GF-D8 (cell line): ENCODE measurements around the gene GALNT17.
"Not testable (repeated sequence)": the region's sequence is repeated elsewhere in the genome, so short reads cannot be mapped to it uniquely, and the experiment has no call there.

Source experiments
- DNase-seq: peaks from one replicate; lab custom pipeline; 2025; lab: John Stamatoyannopoulos, UW

The GALNT17 gene

GRCh38 chr7:71560354-71560995 lies 428.5 kb downstream of the GALNT17 start:
- no peak for DNase-seq

- DNase-seq: no peak
These were observed 431.3 kb downstream of the GALNT17 start for GRCh38 chr7:71563276-71563675.

- no peak for DNase-seq
These were observed 434.4 kb downstream of the GALNT17 start for GRCh38 chr7:71566376-71566775.

DNA sequence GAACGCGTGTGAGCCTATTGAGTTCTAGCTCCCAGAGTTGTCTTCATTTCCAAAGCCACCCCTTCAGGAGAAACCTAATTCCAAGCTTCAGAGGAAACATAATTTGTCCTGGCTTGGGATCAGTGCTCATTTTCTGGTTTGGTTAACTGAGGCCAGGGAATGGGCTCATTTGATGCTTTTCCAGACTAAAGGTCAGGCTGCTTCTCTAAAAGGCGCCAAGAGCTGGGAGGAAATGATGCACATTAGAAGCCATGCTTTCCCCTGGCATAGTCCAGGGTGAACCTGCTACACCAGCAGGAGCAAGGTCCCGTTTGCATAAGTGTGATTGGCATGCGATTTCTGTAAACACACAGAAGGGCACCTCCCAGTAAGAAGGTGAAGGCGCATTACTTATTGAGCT lies 435.0 kb downstream of the GALNT17 start:
- no peak for DNase-seq

DNA sequence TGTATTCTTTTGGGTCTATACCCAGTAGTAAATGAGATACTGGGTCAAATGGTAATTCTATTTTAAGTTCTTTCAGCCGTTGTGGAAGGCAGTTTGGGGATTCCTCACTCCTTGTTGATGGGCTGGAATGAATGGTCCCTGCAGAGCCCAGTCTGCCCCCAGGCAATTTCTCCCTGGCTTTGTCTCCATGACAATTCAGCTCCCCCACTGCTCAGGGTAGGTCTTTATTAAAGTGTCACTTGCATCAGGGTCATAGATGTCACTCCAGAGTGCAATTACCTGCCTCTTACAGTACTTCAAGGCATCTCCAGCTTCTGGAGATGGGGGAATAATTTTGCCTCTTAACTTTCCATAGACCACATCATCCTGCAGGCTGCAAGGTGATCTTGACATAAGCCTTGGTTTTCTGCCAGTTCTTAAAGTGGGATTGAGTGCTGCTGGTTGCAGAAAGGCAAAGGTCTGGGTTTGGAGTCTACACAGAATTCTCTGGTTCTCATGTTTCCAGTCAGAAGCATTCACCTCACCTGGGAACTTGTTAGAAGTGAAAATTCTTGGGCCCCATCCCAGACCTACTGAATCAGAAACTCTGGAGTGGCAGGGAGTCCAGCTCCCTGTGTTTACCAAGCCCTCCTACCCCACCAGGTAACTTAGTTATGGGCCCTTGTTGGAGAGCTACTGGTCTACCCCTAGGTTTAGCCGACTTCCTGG lies 442.4 kb downstream of the GALNT17 start:
- no peak for DNase-seq

- DNase-seq: no peak
These were observed 448.1 kb downstream of the GALNT17 start for GRCh38 chr7:71580027-71580426.

GRCh38 chr7:71584256-71584655 lies 452.3 kb downstream of the GALNT17 start:
- no peak for DNase-seq

GRCh38 chr7:71591876-71592275 lies 459.9 kb downstream of the GALNT17 start:
- DNase-seq: no peak

GRCh38 chr7:71592388-71592787 lies 460.4 kb downstream of the GALNT17 start:
- DNase-seq: not testable (repeated sequence)

- no peak for DNase-seq
These were observed 462.8 kb downstream of the GALNT17 start for GRCh38 chr7:71594736-71595135.

DNA sequence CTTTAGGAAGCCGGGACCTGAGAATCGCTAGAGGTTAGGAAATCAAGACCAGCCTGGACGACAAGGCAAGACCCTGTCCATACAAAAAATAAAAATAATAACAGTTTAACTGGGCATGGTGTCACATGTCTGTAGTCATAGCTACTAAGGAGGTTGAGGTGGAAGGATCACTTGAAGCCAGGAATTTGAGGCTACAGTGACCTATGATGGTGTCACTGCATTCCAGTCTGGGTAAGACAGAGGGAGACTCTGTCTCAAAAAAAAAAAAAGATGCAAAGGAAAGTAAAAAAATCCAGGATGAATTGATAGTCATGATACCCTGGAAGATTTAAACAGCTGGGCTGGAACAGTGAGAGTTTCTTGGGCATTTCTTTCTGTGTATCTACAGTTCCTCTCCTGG lies 463.2 kb downstream of the GALNT17 start:
- no peak for DNase-seq

- no peak for DNase-seq
These were observed 466.6 kb downstream of the GALNT17 start for GRCh38 chr7:71598553-71598952.

- DNase-seq: no peak
These were observed 469.9 kb downstream of the GALNT17 start for GRCh38 chr7:71601851-71602250.

DNA sequence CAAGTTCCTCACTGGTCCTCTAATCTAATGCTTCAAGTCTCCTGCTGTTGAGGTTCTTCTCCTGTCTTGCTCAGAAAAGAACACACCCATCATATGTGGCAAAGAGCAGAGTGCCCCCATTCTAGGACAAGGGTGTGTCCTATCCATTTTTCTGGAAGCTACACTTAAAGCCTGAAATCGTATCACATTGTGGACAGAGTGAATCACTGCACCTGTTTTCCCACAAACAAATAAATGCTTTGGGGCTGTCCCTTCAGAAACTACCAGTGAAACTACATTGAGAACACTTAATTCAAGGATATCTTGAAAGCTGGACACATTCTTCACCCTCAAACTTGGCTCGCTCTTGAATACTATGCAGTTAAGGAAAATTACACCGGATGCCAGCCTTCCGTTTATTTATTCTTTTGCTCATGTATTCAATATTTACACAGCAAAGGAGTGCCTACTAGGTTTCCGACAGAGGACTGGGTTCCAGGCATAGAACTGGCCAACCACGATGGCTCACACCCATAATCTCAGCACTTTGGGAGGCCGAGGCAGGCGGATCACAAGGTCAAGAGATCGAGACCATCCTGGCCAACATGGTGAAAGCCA lies 473.0 kb downstream of the GALNT17 start:
- no peak for DNase-seq

GRCh38 chr7:71611986-71612385 lies 480.0 kb downstream of the GALNT17 start:
- DNase-seq: no peak

DNA sequence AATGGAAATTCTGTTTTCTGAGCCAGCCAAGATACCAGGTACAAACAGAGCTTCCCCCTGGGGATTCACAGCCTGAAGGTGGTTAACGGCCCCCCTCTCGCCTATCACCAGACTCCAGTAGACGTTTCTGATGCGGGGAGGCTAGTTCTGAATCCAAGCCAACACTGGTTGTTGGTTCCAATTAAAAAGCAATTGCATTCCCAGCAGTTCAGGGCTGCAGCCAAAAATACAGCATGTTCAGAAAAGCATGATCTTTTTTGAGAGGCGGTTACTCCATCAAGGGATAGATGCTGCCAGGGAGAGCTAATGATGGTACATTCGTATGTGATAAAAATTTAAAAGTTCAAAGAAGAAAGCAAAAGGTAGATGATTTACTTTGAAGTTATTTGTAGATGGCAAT lies 481.0 kb downstream of the GALNT17 start:
- DNase-seq: no peak

DNA sequence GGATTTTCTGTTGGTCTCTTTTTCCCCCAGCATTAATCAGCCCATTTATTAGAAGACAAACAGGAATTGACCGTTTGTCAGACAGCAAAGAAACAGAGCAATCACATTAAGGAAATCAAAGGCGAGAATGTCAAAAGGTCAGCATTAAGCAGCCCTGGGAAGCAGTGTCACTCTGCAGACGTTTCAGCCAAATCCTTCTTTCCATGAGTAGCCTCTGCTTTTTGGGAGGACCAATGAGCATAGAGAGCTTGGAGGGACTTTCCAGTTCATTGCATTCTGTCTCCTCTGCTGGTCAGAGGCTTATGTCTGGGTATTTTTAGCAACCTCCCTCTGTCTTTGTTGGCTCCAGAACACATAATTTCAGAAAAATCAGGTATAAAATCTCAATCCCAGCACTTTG lies 481.4 kb downstream of the GALNT17 start:
- no peak for DNase-seq

DNA sequence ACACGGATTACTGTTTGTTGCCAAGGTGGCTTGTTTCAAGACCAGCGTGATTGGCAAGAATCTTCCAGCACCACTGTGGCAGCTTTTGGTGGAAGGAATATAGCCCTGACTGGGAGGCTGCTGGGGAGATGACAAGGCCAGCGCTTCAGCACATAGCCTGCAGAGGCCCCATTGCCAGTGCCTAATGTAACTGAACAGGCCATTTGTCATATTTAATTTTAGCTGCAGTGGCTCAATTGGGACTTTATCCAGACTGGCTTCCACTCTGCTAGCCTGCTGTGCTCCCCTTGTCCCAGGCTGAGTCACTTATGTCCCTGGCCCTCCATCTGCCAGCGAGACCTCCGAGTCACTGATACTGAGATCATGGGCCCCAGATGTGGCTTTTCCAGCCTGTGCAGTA lies 483.1 kb downstream of the GALNT17 start:
- DNase-seq: no peak

DNA sequence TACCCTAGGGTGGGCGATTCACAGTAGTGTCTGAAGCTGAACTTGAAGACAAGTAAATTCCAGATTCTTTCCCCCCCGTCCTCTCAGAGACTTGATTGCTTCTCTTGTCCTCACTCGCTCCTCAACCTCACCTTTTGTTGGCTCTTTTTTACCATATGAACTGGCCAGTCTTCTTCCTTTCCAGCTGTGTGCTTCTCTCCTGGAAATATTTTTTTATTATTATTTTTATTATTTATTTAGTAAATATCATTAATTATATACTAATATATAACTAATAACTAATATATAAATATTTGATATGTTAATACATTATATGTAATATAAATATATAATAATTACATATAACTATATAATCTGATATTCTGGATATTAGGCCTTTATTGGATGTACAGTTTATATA lies 484.3 kb downstream of the GALNT17 start:
- DNase-seq: no peak

DNA sequence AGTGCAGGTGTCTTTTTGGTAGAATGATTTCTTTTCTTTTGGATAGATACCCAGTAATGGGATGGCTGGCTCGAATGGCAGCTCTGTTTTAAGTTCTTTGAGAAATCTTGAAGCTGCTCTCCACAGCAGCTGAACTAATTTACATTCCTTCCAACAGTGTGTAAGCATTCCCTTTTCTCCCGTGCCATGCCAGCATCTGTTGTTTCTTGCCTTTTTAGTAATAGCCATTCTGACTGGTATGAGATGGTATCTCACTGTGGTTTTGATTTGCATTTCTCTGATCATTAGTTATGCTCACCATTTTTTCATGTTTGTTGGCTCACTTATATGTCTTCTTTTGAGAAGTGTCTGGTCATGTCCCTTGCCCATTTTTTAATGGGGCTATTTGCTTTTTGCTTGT lies 486.3 kb downstream of the GALNT17 start:
- DNase-seq: no peak

DNA sequence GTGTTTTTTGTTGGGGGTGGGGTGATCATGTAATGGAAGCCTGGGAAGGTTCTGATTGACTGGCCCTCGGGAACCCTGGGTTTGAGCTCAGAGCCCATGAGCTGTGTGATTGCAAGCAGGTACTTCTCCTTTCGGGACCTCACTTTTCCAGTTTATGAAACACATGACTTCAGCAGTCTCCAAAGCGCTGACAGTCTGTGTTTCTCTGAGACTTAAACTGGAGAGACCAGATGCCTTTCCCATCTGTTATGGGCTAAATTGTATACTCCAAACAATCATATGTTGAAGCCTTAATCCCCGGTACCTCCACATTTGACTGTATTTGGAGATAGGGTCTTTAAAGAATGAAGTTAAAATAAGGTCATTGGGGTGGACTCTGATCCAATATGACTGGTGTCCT lies 493.6 kb downstream of the GALNT17 start:
- DNase-seq: no peak

GRCh38 chr7:71626206-71626605 lies 494.3 kb downstream of the GALNT17 start:
- no peak for DNase-seq

DNA sequence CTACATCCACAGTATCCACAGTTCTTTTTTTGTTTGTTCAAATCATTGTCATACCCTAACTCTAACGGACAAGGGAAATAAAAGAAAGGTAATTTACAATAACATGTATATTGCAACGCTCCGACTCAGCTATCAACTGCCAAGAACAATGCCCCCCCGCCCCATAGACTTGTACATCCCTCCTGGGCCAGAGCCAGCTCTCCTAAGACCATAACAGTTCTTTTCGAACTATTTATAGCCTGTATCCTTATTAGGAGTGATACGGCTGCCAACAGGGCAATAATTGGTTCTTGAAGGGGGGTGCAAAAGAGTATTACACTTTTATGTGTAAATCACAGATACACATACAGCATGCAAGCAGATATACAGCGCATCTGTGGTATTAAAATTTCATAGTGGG lies 495.7 kb downstream of the GALNT17 start:
- no peak for DNase-seq

DNA sequence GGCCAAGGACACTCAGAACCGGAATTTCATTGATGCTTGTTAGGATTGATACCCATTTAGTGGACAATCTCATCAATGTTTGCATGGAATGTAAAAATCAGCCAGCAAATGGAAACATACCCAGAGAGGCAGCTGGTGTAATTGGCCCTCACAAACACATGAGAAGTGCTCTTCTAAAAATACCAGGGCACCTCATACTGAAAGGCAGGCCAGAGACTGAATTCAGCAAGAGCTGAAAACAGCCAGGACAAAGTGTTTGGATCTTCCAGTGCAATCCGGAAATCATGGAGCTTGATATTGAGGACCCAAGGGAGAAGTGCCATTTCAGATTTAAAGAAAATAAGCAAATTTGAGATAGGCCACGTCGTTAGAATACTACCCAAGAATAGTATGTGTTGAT lies 498.6 kb downstream of the GALNT17 start:
- DNase-seq: no peak
